ENCODE results near the gene SSTR3.

- TF ChIP-seq GATA2 (IDR thresholded peaks at IDR 0.05; ENCODE audit: low read depth, low read length) = no peak
- no peak for TF ChIP-seq GATA3 (IDR thresholded peaks at IDR 0.05; ENCODE audit: low read depth, low read length)
Observed at GRCh38 chr22:37255558-37256006, 43.3 kb upstream of the SSTR3 start.

Measured in SH-SY5Y (cell line).